CD4-positive, alpha-beta T cell treated with Interleukin-12 subunit alpha and Interleukin-12 subunit beta, for 1 hour (primary cell): Measurements from ENCODE around the gene TMPRSS11D.

Source experiments
- DNase-seq: peaks from one replicate; pipeline ENCODE4 v3.0.0-alpha.2; 2020

The TMPRSS11D gene

GRCh38 chr4:67885762-67886161 is 2.0 kb upstream of the TMPRSS11D start:
- no peak for DNase-seq

- no peak for DNase-seq
These were observed 899 bp upstream of the TMPRSS11D start for GRCh38 chr4:67884701-67885100.

- no peak for DNase-seq
These were observed 344 bp downstream of the TMPRSS11D start for GRCh38 chr4:67883458-67883857.

- DNase-seq = no peak
These were observed 2.8 kb downstream of the TMPRSS11D start for GRCh38 chr4:67880866-67881610.

GRCh38 chr4:67879486-67879885 is 4.3 kb downstream of the TMPRSS11D start:
- DNase-seq = no peak

- DNase-seq = no peak
These were observed 6.7 kb downstream of the TMPRSS11D start for GRCh38 chr4:67877086-67877485.

GRCh38 chr4:67874986-67875385 is 8.8 kb downstream of the TMPRSS11D start:
- no peak for DNase-seq

- DNase-seq = no peak
These were observed 10.7 kb downstream of the TMPRSS11D start for GRCh38 chr4:67873116-67873515.

- DNase-seq = no peak
These were observed 11.9 kb downstream of the TMPRSS11D start for GRCh38 chr4:67871867-67872266.

GRCh38 chr4:67869580-67870190 is 14.1 kb downstream of the TMPRSS11D start:
- no peak for DNase-seq

- no peak for DNase-seq
These were observed 22.3 kb downstream of the TMPRSS11D start for GRCh38 chr4:67861513-67861912.

GRCh38 chr4:67853336-67853735 is 30.5 kb downstream of the TMPRSS11D start:
- DNase-seq = no peak

GRCh38 chr4:67820903-67821302 is 62.9 kb downstream of the TMPRSS11D start:
- no peak for DNase-seq

GRCh38 chr4:67810011-67810410 is 73.8 kb downstream of the TMPRSS11D start:
- DNase-seq = no peak

GRCh38 chr4:67809502-67809901 is 74.3 kb downstream of the TMPRSS11D start:
- DNase-seq = no peak

- no peak for DNase-seq
These were observed 87.0 kb downstream of the TMPRSS11D start for GRCh38 chr4:67796810-67797209.

- no peak for DNase-seq
These were observed 93.1 kb downstream of the TMPRSS11D start for GRCh38 chr4:67790721-67791120.

- DNase-seq = no peak
These were observed 96.5 kb downstream of the TMPRSS11D start for GRCh38 chr4:67787311-67787710.

GRCh38 chr4:67785528-67785927 is 98.3 kb downstream of the TMPRSS11D start:
- no peak for DNase-seq

- DNase-seq = no peak
These were observed 104.2 kb downstream of the TMPRSS11D start for GRCh38 chr4:67779631-67780030.

- no peak for DNase-seq
These were observed 107.1 kb downstream of the TMPRSS11D start for GRCh38 chr4:67776746-67777145.
